Skeletal muscle tissue (tissue), 5 donors: ENCODE measurements around the gene OR2L5. TPM values are rescaled to one million over a fixed set of nuclear protein-coding genes. Genes with fewer than 3 reads are reported as not detected.

Experiments
- H3K27ac ChIP-seq: one replicate; pipeline ENCODE4 v1.7.0; 2013; ENCODE audit warnings: mild to moderate bottlenecking, low read depth, low read length, inconsistent platforms
- H3K27me3 ChIP-seq, 3 donors: one replicate each; pipeline ENCODE4 v1.7.0; 2013; ENCODE audit warnings: low read length in 3 of 3; ENCODE audit not compliant: control insufficient read depth in 3 of 3, insufficient read depth in 3 of 3
- H3K36me3 ChIP-seq, 3 donors: one replicate each; pipeline ENCODE4 v1.7.0; 2013; ENCODE audit warnings: low read length in 3 of 3; ENCODE audit not compliant: control insufficient read depth in 3 of 3, insufficient read depth in 3 of 3
- H3K4me1 ChIP-seq, 3 donors: one replicate each; pipeline ENCODE4 v1.7.0; 2013; ENCODE audit warnings: low read length in 3 of 3, mild to moderate bottlenecking in 3 of 3; ENCODE audit not compliant: control insufficient read depth in 3 of 3, insufficient read depth in 3 of 3
- H3K4me3 ChIP-seq, 3 donors: one replicate each; pipeline ENCODE4 v1.7.0; 2013; ENCODE audit warnings: low read length in 3 of 3
- H3K9ac ChIP-seq, 3 donors: one replicate each; pipeline ENCODE4 v1.7.0; 2013; ENCODE audit warnings: low read length in 3 of 3, mild to moderate bottlenecking in 3 of 3, moderate library complexity in 2 of 3, low read depth in 1 of 3
- H3K9me3 ChIP-seq, 3 donors: one replicate each; pipeline ENCODE4 v1.7.0; 2013; ENCODE audit warnings: low read length in 3 of 3; ENCODE audit not compliant: control insufficient read depth in 3 of 3
- small RNA-seq: library from RNA; depleted of rRNA; stranded (forward); fragments of <200 nt; gene quantifications from one replicate; pipeline ENCODE3, GENCODE V24; 2014
- total RNA-seq: library from RNA; depleted of rRNA; stranded (reverse); fragments of >200 nt; gene quantifications from one replicate; pipeline ENCODE4 v1.2.3, GENCODE V29; 2014
- donor health status: Osteomylitis.

OR2L5 gene
- total RNA-seq, 1 donor from 2014 or later = not detected

DNA sequence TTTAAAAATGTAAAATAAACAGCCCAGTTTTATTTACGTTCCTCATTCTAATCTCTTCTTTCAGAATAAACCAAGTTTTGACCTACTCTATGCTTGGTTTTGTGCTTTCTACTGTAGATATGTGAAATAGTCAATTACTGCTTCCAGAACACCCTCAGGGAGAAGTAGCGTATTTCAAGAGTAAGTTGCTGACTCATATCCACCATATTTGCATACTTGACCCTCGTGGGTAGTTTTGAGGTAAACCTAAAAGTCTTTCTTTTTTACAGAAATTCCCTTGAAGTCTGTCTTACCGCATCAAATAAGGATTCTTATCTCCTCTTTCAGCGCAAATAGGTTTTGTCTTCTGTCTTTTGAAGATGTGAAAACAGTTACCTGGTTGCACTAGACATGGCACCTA, 31.7 kb downstream of the OR2L5 start:
- H3K27ac ChIP-seq = no peak overlapping the region
- peaks cover 0 to 4% (median 0%) of the 10 kb centered on the region in 3 donors for H3K9me3 ChIP-seq
- H3K9ac ChIP-seq = no peak overlapping the region
- no peak overlapping the region for H3K4me3 ChIP-seq
- H3K36me3 ChIP-seq = no peaks in the 10 kb centered on the region
- no peaks in the 10 kb centered on the region for H3K4me1 ChIP-seq
- H3K27me3 ChIP-seq = no peaks in the 10 kb centered on the region

DNA sequence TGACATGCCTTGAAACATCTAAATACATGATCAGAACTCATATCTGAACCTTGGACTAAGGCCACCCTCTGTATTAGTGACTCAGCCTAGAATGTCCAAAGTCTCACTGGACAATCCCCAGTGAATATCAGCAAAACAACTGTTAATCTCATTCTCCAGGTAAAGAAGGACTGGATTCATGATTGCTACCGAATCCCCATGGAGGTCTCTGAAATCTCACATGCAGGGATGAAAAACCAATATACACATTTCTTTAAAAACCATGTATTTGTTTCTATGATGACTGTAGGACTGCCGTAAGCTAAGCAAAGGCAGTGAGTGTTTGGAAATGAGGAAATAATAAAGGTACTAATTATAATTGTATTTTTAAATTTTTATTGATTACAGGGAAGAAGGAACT, 33.1 kb downstream of the OR2L5 start, which contains the start of gene OR2L3:
OR2L3 (plus strand) TSS at position 301 of the 400 bp plus-strand sequence. CDS start 13,846 bp downstream, outside the sequence.
- H3K27ac ChIP-seq = no peak within 1 kb of the TSS
- peaks cover 0 to 4% (median 0%) of the 10 kb centered on the region in 3 donors for H3K9me3 ChIP-seq
- no peak within 1 kb of the TSS for H3K4me3 ChIP-seq
- no peaks in the 10 kb centered on the region for H3K36me3 ChIP-seq
- H3K9ac ChIP-seq = no peak within 1 kb of the TSS
- no peaks in the 10 kb centered on the region for H3K27me3 ChIP-seq
- no peaks in the 10 kb centered on the region for H3K4me1 ChIP-seq

- Histone ChIP-seq H3K4me1 (no peaks in the 10 kb centered on the region), H3K27ac (no peak overlapping the region), H3K4me3 (no peak overlapping the region), H3K9me3 (peaks cover 0 to 4% (median 0%) of the 10 kb centered on the region in 3 donors), H3K27me3 (no peaks in the 10 kb centered on the region), H3K36me3 (no peaks in the 10 kb centered on the region), H3K9ac (no peak overlapping the region)
Measured at GRCh38 chr1:248047008-248047407, 33.5 kb downstream of the OR2L5 start.

- Histone ChIP-seq H3K36me3 (no peaks in the 10 kb centered on the region), H3K4me1 (no peaks in the 10 kb centered on the region), H3K4me3 (no peak overlapping the region), H3K27ac (no peak overlapping the region), H3K27me3 (no peaks in the 10 kb centered on the region), H3K9ac (no peak overlapping the region), H3K9me3 (no peaks in the 10 kb centered on the region)
Measured at GRCh38 chr1:248054671-248055070, 41.2 kb downstream of the OR2L5 start.

DNA sequence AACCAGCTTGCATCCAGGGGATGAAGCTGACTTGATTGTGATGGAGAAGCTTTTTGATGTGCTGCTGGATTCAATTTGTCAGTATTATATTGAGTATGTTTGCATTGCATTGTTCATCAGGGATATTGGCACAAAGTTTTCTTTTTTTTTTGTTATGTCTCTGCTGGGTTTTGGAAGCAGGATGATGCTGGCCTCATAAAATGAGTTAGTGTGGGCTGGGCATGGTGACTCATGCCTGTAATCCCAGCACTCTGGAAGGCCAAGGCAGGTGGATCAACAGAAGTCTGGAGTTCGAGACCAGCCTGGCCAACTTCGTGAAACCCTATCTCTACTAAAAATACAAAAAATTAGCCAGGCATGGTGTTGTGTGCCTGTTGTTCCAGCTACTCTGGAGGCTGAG, 41.8 kb downstream of the OR2L5 start:
- no peaks in the 10 kb centered on the region for H3K27me3 ChIP-seq
- no peak overlapping the region for H3K9ac ChIP-seq
- H3K4me3 ChIP-seq = no peak overlapping the region
- H3K4me1 ChIP-seq = no peaks in the 10 kb centered on the region
- H3K27ac ChIP-seq = no peak overlapping the region
- H3K36me3 ChIP-seq = no peaks in the 10 kb centered on the region
- no peaks in the 10 kb centered on the region for H3K9me3 ChIP-seq

DNA sequence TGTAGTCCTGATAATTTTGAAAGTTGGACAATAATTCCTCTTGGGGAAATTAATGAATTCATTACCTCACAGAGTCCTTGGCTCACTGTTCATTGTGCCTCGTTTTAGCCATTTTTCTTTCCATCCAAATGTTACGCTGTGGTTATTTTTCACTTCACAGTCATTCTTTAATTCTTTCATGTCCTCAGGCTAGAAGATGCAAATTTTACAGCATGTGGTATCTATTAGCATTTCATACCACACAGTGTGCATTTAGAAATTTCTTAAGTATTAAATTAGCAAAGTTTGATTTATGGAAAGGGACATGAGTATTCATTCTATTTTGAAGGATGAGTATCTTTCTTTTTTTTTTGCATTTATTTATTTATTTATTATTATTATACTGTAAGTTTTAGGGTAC, 51.6 kb downstream of the OR2L5 start:
- no peak overlapping the region for H3K9ac ChIP-seq
- no peaks in the 10 kb centered on the region for H3K27me3 ChIP-seq
- no peak overlapping the region for H3K4me3 ChIP-seq
- H3K36me3 ChIP-seq = no peaks in the 10 kb centered on the region
- no peaks in the 10 kb centered on the region for H3K4me1 ChIP-seq
- peaks cover 0 to 2% (median 0%) of the 10 kb centered on the region in 3 donors for H3K9me3 ChIP-seq
- no peak overlapping the region for H3K27ac ChIP-seq

GRCh38 chr1:248065604-248066003, 52.1 kb downstream of the OR2L5 start:
- no peaks in the 10 kb centered on the region for H3K27me3 ChIP-seq
- no peak overlapping the region for H3K4me3 ChIP-seq
- H3K9ac ChIP-seq = no peak overlapping the region
- no peak overlapping the region for H3K27ac ChIP-seq
- H3K36me3 ChIP-seq = no peaks in the 10 kb centered on the region
- H3K4me1 ChIP-seq = no peaks in the 10 kb centered on the region
- peaks cover 0 to 2% (median 0%) of the 10 kb centered on the region in 3 donors for H3K9me3 ChIP-seq

Small RNA genes lying within 50 kb of the gene (small RNA-seq; reads per million reads assigned to genes)
- gene RF00019 = not detected

Other genes with a start within 250 kb of the OR2L5 start
- gene OR14A16, start 189.5 kb upstream of the OR2L5 start, total RNA-seq = not detected
- gene OR11L1, start 171.8 kb upstream of the OR2L5 start, total RNA-seq = not detected
- 5.2 TPM for gene TRIM58, start 156.5 kb upstream of the OR2L5 start, total RNA-seq
- gene OR2W3, start 118.1 kb upstream of the OR2L5 start, total RNA-seq = 2.1 TPM
- not detected for gene OR2T8, start 93.4 kb upstream of the OR2L5 start, total RNA-seq
- gene OR2AJ1, start 88.8 kb upstream of the OR2L5 start, total RNA-seq = not detected
- gene OR2L8, start 64.8 kb upstream of the OR2L5 start, total RNA-seq = not detected
- not detected for gene OR2AK2, start 48.4 kb upstream of the OR2L5 start, total RNA-seq
- not detected for gene OR2L2, start 16.4 kb downstream of the OR2L5 start, total RNA-seq
- gene OR2L3, start 33.2 kb downstream of the OR2L5 start, total RNA-seq = not detected
- gene OR2L13, start 81.5 kb downstream of the OR2L5 start, total RNA-seq = not detected
- not detected for gene OR2M5, start 131.5 kb downstream of the OR2L5 start, total RNA-seq
- gene OR2M2, start 161.2 kb downstream of the OR2L5 start, total RNA-seq = not detected
- gene OR2M3, start 183.6 kb downstream of the OR2L5 start, total RNA-seq = not detected
- gene OR2M4, start 217.8 kb downstream of the OR2L5 start, total RNA-seq = not detected